Gastroesophageal sphincter (tissue), 4 donors: ENCODE measurements around the gene CYP21A2. TPM values are rescaled to one million over a fixed set of nuclear protein-coding genes. Genes with fewer than 3 reads are reported as not detected.

Source experiments
- ATAC-seq: fragments of 150-250 bp; one replicate; pipeline ENCODE4 v1.9.1; 2016; ENCODE audit warnings: mild to moderate bottlenecking, moderate library complexity
- H3K27ac ChIP-seq, 4 donors: fragments of 200-600 bp; sonication (generic) in 3 of 4; 1 replicate in 3 of 4; 2 replicates in 1 of 4; pipeline ENCODE4 v1.5.1; 2016 to 2019
- H3K27me3 ChIP-seq: fragments of 200-600 bp; sonication (generic); one replicate; pipeline ENCODE4 v1.5.1; 2019
- H3K36me3 ChIP-seq, 2 donors: fragments of 200-600 bp; sonication (generic); one replicate each; pipeline ENCODE4 v1.5.1; 2019; ENCODE audit warnings: control low read depth in 1 of 2
- H3K4me1 ChIP-seq, 3 donors: fragments of 200-600 bp; sonication (generic); 1 replicate in 2 of 3; 2 replicates in 1 of 3; pipeline ENCODE4 v1.5.1; 2016 to 2019; ENCODE audit warnings: control low read depth in 2 of 3
- H3K4me3 ChIP-seq, 2 donors: fragments of 200-600 bp; sonication (generic); one replicate each; pipeline ENCODE4 v1.5.1; 2019; ENCODE audit warnings: mild to moderate bottlenecking in 1 of 2, moderate library complexity in 1 of 2
- H3K9me3 ChIP-seq, 3 donors: fragments of 200-600 bp; sonication (generic); one replicate each; pipeline ENCODE4 v1.5.1; 2017 to 2019; ENCODE audit warnings: control low read depth in 2 of 3
- EP300 ChIP-seq: sonication (generic); formaldehyde crosslinking; IDR thresholded peaks from one replicate; pipeline ENCODE4 v1.6.1; 2017; ENCODE audit warnings: antibody characterized with exemption, mild to moderate bottlenecking
- POLR2A ChIP-seq, 2 donors: fragments of 450-650 bp; IDR thresholded peaks; one replicate each; pipeline ENCODE4 v1.6.1; 2017; ENCODE audit warnings: antibody characterized with exemption in 2 of 2, mild to moderate bottlenecking in 2 of 2, moderate library complexity in 1 of 2
- POLR2AphosphoS5 ChIP-seq: sonication (generic); formaldehyde crosslinking; IDR thresholded peaks from one replicate; pipeline ENCODE4 v1.6.1; 2017; ENCODE audit warnings: antibody characterized with exemption
- WGBS, 2 donors: methylation state at CpG; one replicate each; pipeline ENCODE4 v1.1.5; 2018; ENCODE audit warnings: low coverage in 1 of 2; 5-methylcytosine and 5-hydroxymethylcytosine counted together
- total RNA-seq, 4 donors: library from RNA; depleted of rRNA; stranded (reverse); fragments of >200 nt; gene quantifications; one replicate each; pipeline ENCODE4 v1.1.0, GENCODE V29; 2016
- TF ChIP-seq, protein P1 (sequence below), 4 experiments: fragments of 200-600 bp in 2 of 4; fragments of 450-650 bp in 2 of 4; sonication (generic) in 1 of 4; IDR thresholded peaks; one replicate each; pipeline ENCODE4 v1.5.1; 2017 to 2019; ENCODE audit warnings: antibody characterized with exemption in 4 of 4, mild to moderate bottlenecking in 2 of 4, moderate library complexity in 2 of 4

The CYP21A2 gene
- total RNA-seq, 4 donors from 2014 or later = 0.47 to 1.7 (median 0.81) TPM; not detected in 1

DNA sequence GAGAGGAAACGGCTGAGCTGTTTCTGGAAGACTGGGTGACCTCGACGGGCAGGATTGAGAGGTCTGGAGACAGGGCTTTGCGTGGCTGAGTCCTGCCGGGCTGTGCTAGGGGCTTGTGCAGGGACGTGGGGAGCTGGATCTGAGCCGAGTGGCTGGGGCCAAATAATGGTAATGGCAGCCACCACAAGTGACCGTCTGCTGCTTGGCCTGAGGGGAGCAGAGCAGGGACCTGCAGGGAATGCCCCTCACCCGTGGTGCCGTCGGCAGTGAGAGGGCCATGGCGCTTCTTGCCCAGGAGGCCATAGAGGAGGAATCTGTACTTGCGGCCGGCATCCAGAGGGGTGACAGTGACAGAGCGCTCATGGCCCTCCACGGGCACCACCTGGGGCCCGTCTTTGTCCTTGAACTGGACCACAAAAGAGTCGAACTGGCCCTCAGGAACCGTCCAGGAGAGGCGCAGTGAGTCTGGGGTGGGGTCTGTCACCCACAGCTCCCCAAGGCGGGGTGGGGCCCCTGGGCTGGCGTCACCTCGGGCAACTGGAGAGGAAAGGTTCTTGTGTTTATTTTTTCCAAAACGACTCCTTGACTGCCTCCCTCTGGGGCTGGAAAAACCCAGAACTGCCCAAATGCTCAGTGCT, 31.8 kb downstream of the CYP21A2 start:
- peaks cover 0 to 6% (median 0%) of the 10 kb centered on the region in 3 donors for H3K4me1 ChIP-seq
- TF ChIP-seq, protein P1, sequence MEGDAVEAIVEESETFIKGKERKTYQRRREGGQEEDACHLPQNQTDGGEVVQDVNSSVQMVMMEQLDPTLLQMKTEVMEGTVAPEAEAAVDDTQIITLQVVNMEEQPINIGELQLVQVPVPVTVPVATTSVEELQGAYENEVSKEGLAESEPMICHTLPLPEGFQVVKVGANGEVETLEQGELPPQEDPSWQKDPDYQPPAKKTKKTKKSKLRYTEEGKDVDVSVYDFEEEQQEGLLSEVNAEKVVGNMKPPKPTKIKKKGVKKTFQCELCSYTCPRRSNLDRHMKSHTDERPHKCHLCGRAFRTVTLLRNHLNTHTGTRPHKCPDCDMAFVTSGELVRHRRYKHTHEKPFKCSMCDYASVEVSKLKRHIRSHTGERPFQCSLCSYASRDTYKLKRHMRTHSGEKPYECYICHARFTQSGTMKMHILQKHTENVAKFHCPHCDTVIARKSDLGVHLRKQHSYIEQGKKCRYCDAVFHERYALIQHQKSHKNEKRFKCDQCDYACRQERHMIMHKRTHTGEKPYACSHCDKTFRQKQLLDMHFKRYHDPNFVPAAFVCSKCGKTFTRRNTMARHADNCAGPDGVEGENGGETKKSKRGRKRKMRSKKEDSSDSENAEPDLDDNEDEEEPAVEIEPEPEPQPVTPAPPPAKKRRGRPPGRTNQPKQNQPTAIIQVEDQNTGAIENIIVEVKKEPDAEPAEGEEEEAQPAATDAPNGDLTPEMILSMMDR (IDR thresholded peaks at IDR 0.05) = no peak
- TF ChIP-seq EP300 = no peak
- TF ChIP-seq POLR2A (IDR thresholded peaks at IDR 0.05) = no peak
- no peak for TF ChIP-seq POLR2AphosphoS5
- peak overlapping the region in 3 of 4 donors; percentile 40 to 79 (median 70) for H3K27ac ChIP-seq
- peaks cover 0 to 92% of the 10 kb centered on the region in 2 donors for H3K36me3 ChIP-seq
- H3K4me3 ChIP-seq = no peak overlapping the region
- ATAC-seq = no peak
- 54 to 92% methylated on average over 5 of the region's 24 CpGs for WGBS, 2 donors
- no peaks in the 10 kb centered on the region for H3K9me3 ChIP-seq
- no peaks in the 10 kb centered on the region for H3K27me3 ChIP-seq

DNA sequence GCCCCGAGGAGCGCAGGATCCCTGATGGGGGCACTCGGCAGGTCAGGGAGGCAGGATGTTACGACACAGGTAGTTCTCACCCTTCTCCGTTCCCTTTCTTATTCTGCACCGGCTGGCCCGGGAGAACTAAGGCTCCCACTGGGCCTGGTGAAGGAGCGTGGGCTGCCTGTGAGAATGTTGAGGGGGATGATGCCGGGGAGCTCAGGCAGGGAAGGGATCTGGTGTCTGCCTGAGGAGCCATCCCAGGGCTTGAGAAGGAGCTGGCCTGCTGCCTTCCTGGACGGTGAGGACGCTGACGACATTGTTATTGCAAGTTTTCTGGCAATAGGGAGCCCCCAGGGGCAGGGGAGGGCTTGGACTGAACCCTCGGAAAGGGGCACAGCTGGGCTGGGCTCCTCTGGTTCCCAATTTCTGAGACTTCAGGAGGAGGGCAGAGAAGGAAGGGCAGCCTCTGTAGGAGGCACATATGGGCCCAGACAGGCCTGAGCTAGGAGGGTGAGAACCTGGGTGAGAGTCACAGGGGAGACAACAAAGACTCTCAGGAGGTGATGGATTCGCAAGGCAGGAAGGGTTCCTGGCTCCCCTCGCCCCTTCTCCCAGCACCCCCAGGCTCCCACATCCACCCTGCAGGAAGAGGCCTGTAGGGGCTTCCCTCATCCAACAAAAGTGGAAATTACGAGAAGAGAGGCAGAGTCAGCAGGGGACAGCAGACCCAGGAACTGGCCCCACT, 32.8 kb downstream of the CYP21A2 start:
- WGBS, 2 donors = 44 to 71% methylated on average over 4 to 7 of the region's 16 CpGs
- Histone ChIP-seq H3K9me3 (no peaks in the 10 kb centered on the region), H3K4me3 (no peak overlapping the region), H3K36me3 (peaks cover 0 to 94% of the 10 kb centered on the region in 2 donors), H3K27ac (peak overlapping the region in 3 of 4 donors; percentile 40 to 79 (median 70)), H3K27me3 (no peaks in the 10 kb centered on the region), H3K4me1 (peaks cover 0 to 6% (median 4%) of the 10 kb centered on the region in 3 donors)
- peak; percentile 74 for ATAC-seq
- TF ChIP-seq POLR2A (IDR thresholded peaks at IDR 0.05) = no peak
- TF ChIP-seq POLR2AphosphoS5 = no peak
- TF ChIP-seq EP300 = no peak
- TF ChIP-seq, protein P1 (IDR thresholded peaks at IDR 0.05) = no peak

DNA sequence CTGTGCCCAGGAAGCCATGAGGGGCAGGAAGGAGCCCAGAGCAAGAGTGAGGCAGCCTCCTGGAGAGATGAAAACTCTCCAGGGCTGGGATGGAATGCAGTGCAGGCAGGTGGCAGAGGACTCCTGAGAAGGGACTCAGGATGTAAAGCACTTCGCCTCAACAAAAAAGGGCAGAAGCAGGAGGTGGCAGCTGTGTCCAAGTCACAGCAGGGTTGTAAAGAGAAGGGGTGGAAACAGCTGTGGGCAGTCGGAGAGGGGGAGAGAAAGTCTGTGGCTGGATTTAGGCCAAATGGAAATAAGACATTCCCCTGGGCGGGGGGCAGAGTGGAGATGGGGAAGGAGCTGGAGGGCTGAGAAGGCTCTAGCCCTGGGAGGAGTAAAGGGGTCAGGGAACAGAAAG, 34.9 kb downstream of the CYP21A2 start:
- ATAC-seq = no peak

DNA sequence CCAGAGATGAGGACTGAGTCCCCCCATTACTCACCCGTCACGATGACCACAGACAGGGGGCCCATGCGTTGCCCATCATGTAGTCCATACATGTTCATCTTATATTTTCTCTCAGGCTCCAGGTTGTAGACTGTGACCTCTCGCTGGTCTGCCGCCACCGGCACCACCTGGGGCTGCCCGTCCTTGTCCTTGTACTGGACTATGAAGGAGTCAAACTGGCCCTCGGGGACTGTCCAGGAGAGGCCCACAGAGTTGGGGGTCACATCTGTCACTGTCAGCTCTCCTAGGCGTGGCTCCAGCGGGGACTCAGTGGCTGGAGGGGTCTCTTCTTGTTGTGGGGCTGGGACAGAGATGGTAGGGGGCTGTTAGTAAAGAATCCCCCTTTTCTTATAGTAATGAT, 35.4 kb downstream of the CYP21A2 start:
- ATAC-seq = no peak
- H3K36me3 ChIP-seq = peaks cover 0 to 77% of the 10 kb centered on the region in 2 donors
- no peaks in the 10 kb centered on the region for H3K9me3 ChIP-seq
- 95 to 100% methylated on average over 3 to 6 of the region's 10 CpGs for WGBS, 2 donors
- TF ChIP-seq EP300 = no peak
- H3K27ac ChIP-seq = peak overlapping the region in 1 of 4 donors; percentile 79
- no peak overlapping the region for H3K4me3 ChIP-seq
- H3K27me3 ChIP-seq = no peaks in the 10 kb centered on the region
- peaks cover 0 to 20% (median 7%) of the 10 kb centered on the region in 3 donors for H3K4me1 ChIP-seq

More for the DNA sequence above, 34.9 kb downstream of the CYP21A2 start:
- TF ChIP-seq EP300 (no peak), POLR2A (IDR thresholded peaks at IDR 0.05) (no peak), POLR2AphosphoS5 (no peak)
- TF ChIP-seq, protein P1 (IDR thresholded peaks at IDR 0.05) = no peak
- WGBS, 2 donors = 83 to 100% methylated on average over 1 to 3 of the region's 3 CpGs
- no peak overlapping the region for H3K4me3 ChIP-seq
- H3K4me1 ChIP-seq = peaks cover 0 to 20% (median 7%) of the 10 kb centered on the region in 3 donors
- no peaks in the 10 kb centered on the region for H3K9me3 ChIP-seq
- peaks cover 0 to 79% of the 10 kb centered on the region in 2 donors for H3K36me3 ChIP-seq
- peak overlapping the region in 1 of 4 donors; percentile 79 for H3K27ac ChIP-seq
- H3K27me3 ChIP-seq = no peaks in the 10 kb centered on the region

DNA sequence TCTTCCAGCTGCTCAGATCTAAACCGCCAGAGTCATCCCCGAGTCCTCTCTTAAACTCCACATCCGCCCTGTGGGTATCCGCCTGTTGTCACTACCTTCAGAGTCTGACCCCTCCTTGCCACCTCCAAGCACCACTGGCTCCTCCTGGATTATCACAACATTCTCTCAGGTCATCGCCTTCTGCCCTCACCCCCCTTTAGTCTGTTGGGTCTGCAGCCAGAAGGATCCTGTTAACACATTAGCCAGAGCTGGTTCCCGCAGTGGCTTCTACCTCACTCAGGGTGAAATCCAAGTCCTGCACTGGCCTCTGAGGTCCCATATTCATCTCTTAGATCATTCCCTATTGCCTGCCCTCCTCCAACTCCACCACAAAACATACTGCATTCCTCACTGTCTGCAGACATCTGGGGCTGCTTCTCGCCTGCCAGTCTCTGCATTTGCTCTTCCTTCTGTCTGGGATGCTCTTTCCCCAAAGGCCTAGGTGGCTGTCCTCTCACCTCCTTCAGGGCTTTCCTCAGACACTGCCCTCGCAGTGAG, 36.8 kb downstream of the CYP21A2 start:
- no peaks in the 10 kb centered on the region for H3K9me3 ChIP-seq
- H3K4me1 ChIP-seq = peaks cover 0 to 20% (median 7%) of the 10 kb centered on the region in 3 donors
- TF ChIP-seq POLR2AphosphoS5 = no peak
- WGBS, 2 donors = 85 to 92% methylated on average over 3 to 8 of the region's 8 CpGs
- no peak overlapping the region for H3K4me3 ChIP-seq
- no peaks in the 10 kb centered on the region for H3K27me3 ChIP-seq
- ATAC-seq = no peak
- H3K27ac ChIP-seq = peak overlapping the region in 1 of 4 donors; percentile 47
- H3K36me3 ChIP-seq = peaks cover 0 to 74% of the 10 kb centered on the region in 2 donors
